Fibroblast of skin of abdomen (primary cell): ENCODE results near the gene DAAM1.

Experiments used
- DNase-seq: peaks from one replicate; pipeline ENCODE4 v3.0.0-alpha.2; 2013

DAAM1 gene

GRCh38 chr14:59374048-59374447 is 185.6 kb downstream of the DAAM1 start:
- no peak for DNase-seq

DNA sequence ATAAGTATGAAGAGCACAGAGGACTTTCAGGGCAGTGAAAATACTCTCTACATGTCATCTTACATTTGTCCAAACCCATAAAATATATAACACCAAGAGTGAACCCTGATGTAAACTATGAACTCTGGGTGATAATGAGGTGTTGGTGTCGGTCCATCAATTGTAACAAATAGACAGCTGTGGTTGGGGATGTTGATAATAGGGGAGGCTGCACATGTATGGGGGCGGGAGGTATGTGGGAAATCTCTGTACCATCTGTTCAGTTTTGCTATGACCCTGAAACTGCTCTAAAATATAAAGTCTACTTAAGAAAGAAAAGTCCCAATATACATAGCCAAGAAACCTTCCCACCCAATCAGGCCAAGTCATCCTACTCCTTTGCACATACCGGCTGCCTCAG is 188.2 kb downstream of the DAAM1 start:
- DNase-seq, result no peak

- no peak for DNase-seq
These were observed 189.0 kb downstream of the DAAM1 start for GRCh38 chr14:59377491-59377890.

DNA sequence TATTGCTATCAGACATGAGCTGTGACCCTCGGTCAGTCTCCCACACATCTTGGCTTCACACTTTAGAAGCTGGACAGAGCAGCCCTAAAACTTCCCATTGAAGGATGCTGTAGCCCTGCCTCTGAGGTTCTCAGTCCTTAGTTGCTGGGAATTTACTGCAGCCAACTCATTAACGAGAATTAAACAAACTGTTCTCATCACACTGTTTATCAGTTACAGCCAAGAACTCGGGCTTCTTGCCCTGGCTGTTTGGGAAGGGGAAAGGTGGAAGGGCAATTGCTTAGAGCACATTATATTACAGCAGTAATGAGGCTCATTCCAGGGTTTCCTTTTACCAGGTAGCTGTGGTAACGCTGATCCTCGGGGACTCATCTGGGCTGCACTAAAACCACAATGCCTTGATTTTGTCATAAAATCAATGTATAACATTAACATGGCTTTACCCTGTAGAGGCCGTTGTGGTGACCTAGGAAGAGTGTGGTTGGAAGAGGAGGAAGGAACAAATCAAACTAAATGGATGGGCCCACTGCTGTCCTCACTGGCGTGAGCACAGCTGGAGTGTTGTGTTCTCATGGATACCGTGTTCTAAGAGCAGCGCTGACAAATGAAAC is 189.6 kb downstream of the DAAM1 start:
- DNase-seq, result no peak

- no peak for DNase-seq
These were observed 201.5 kb downstream of the DAAM1 start for GRCh38 chr14:59389936-59390335.

DNA sequence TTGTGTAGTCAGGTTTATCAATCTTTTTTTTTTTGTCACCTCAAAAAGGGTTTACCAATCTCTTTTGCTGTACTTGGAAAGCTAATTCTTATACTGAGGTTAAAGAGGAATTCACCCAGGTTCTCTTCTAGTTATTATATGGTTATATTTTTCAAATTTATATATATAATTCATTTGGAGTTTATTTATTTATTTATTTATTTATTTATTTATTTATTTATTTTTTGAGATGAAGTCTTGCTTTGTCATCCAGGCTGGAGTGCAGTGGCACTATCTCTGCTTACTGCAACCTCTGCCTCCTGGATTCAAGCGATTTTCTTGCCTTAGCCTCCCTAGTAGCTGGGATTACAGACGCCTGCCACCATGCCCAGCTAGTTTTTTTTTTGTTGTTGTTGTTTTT is 202.9 kb downstream of the DAAM1 start:
- no peak for DNase-seq

DNA sequence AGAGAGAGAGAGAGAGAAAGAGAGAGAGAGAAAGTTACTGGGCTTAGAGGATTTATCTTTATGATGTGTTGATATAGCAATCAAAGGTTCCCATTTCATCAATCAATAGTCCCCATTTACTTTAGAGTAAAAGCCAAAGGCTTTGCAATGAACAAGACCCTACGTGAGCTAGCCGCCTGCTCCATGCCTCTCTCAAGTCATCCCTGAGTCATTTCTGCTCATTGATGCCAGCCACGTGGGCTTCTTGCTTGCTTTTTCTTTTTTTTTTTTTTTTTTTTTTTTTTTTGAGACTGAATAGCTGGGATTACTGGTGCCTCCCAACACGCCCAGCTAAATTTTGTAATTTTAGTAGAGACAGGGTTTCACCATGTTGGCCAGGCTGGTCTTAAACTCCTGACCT is 205.8 kb downstream of the DAAM1 start:
- no peak for DNase-seq

- DNase-seq, result no peak
These were observed 207.2 kb downstream of the DAAM1 start for GRCh38 chr14:59395672-59396071.

- DNase-seq, result no peak
These were observed 210.4 kb downstream of the DAAM1 start for GRCh38 chr14:59398841-59399240.

DNA sequence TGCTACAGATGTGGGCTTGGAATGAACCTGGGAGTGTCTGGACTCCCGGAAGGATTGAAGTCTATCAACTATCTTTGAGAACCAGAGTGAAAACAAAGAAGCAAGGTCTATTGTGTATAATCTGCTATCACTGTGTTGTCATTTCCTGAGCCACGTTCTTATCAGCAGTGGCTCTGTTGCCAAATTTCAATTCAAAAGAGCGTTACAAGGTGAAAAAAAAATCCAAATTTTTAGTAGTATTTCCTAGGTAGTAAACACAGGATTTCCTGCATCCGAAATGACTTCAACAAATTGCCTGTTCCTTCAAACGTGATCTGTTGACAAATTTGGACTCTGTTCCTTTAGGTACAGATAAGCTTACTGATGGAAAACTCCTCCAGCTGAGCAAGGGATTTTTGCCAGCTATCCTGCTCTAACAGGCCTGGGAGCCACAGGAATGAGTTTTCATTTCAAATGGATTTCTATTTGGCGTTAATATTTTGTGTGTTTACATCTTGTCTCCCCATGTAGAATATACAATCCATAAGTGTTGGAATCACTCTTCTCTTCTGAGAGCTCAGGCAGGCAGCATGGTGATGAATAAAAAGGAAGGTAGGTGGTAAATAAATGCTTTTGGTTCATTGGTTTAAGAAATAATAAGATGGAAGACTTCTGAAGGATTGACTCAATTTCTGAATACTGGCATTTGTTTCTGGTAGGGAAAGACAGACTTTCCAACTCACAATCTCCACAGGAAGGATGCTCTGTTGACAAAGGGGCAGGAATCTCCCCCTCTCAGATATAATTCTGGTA is 218.2 kb downstream of the DAAM1 start:
- peak; percentile 54 for DNase-seq

DNA sequence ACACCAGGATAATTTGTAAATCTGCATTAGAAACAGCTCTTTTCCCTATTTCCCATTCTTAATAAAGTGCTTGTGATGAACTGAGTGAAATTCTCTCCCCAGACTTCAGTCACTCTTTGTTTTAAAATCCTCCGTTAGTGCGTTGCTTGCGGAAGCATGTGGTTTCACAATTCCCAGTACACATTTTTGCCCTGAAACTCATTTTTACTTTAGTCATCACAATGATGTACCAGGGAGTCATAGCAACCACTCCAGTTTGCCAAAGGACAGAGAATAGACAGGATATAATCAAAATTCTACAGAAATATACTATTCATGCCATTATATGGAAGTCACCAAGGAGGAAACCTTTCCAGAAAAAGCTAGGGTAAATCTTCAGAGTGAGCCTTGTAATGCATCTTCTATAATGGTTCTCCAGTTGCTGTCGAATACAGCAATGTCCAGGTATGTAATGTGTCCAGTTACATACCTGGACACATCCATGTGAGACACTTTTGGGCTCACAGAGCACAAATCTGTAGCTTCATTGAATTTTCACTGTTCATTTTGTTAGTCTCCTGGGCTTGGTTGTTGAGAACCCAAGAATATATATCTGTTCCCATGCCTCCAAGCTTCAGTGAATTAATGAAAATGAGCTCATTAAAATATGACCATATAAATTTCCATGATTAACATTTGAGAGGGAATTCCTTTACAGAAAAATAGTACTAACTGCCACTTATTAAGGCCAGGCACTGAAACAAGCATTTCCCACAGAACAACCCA is 219.0 kb downstream of the DAAM1 start:
- DNase-seq, result peak; percentile 94

DNA sequence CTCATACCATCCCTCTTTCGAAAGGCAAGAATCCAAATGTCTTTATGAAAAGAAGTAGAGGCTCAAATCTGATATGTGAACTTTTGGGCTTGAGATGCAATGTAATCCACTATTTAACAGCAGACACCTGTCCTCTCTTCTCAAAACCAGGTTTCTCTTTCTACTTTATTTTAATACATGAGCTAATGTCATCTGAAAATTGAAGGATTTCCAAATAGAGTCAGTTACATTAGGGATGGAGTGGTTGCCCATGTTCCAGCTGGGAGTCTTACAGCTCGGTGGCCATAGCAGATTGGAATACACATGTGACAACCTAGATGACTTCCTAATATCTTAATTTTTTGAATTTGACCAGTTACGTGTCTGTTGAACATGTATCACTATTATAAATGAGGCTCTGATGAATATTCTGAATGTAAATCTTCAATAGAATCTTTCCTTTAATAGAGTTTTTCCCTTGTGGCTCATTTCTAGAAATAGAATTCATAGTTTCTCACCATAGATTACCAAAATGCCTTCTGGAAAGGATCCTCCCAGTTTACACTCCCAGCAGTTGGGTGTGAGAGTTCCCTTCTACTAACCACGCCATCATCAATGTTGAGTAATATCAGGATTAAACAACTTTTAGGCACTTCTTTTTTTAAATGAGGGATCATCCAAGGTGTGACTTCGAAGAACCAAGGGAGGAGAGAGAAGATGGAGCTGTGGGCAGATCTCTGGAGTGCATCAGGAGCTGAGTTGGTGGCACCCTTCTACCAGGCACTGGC is 227.6 kb downstream of the DAAM1 start:
- no peak for DNase-seq

- no peak for DNase-seq
These were observed 228.8 kb downstream of the DAAM1 start for GRCh38 chr14:59417311-59417710.

DNA sequence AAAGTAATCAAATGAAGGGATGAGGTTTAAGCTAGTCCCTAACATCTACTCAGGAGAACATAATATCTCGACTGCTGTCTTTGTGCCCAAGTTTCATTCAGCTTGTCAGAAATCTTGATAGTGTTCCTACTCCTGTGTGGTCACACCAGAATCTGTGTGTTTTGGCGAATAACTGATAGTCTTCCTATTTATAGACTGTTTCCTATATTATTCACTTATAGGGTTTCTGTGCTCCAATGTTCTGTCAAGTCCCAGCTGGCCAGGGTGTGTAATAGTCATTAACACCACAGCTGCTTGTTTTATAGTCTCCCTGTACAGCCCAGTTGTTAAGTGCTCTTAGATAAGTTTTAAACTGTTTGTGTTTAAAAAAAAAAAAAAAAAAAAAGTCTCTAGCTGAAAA is 230.8 kb downstream of the DAAM1 start:
- DNase-seq, result no peak
